Tibial nerve (tissue), 4 donors: ENCODE data around the gene ADAT3. TPM values are rescaled to one million over a fixed set of nuclear protein-coding genes. Genes with fewer than 3 reads are reported as not detected.

Experiments used
- DNase-seq, 2 donors: peaks; one replicate each; pipeline ENCODE4 v3.0.0-alpha.2; 2019; ENCODE audit warnings: low spot score in 2 of 2
- H3K27ac ChIP-seq, 4 donors: fragments of 200-600 bp; sonication (generic) in 3 of 4; one replicate each; pipeline ENCODE4 v1.5.1; 2017 to 2019; ENCODE audit warnings: mild to moderate bottlenecking in 1 of 4
- H3K27me3 ChIP-seq, 2 donors: fragments of 200-600 bp; sonication (generic) in 1 of 2; one replicate each; pipeline versions ENCODE4 v1.5.1 to v1.6.0; 2017 to 2019
- H3K36me3 ChIP-seq, 3 donors: fragments of 200-600 bp; sonication (generic); one replicate each; pipeline ENCODE4 v1.5.1; 2018 to 2019
- H3K4me1 ChIP-seq, 4 donors: fragments of 200-600 bp; sonication (generic) in 3 of 4; one replicate each; pipeline ENCODE4 v1.5.1; 2017 to 2019
- H3K4me3 ChIP-seq, 4 donors: fragments of 200-600 bp; sonication (generic) in 3 of 4; one replicate each; pipeline ENCODE4 v1.5.1; 2017 to 2019; ENCODE audit warnings: mild to moderate bottlenecking in 1 of 4, moderate library complexity in 1 of 4
- H3K9me3 ChIP-seq, 4 donors: fragments of 200-600 bp; sonication (generic) in 3 of 4; one replicate each; pipeline ENCODE4 v1.5.1; 2017 to 2019
- EP300 ChIP-seq, 2 donors: sonication (generic); formaldehyde crosslinking; IDR thresholded peaks; one replicate each; pipeline ENCODE4 v1.6.1; 2017; ENCODE audit warnings: antibody characterized with exemption in 2 of 2, mild to moderate bottlenecking in 1 of 2
- POLR2A ChIP-seq, 2 donors: fragments of 450-650 bp; IDR thresholded peaks; one replicate each; pipeline ENCODE4 v1.6.1; 2017; ENCODE audit warnings: antibody characterized with exemption in 2 of 2, mild to moderate bottlenecking in 2 of 2, moderate library complexity in 2 of 2
- WGBS, 2 donors: methylation state at CpG; one replicate each; pipeline ENCODE4 v1.1.5; 2018; 5-methylcytosine and 5-hydroxymethylcytosine counted together
- total RNA-seq, 4 donors: library from RNA; depleted of rRNA; stranded (reverse); fragments of >200 nt; gene quantifications; one replicate each; pipeline ENCODE4 v1.1.0, GENCODE V29; 2016
- TF ChIP-seq, protein P1 (sequence below), 5 experiments: fragments of 200-600 bp in 3 of 5; fragments of 450-650 bp in 2 of 5; sonication (generic) in 3 of 5; IDR thresholded peaks; one replicate each; pipeline ENCODE4 v1.5.1; 2016 to 2019; ENCODE audit warnings: antibody characterized with exemption in 5 of 5, mild to moderate bottlenecking in 3 of 5, moderate library complexity in 2 of 5

Gene ADAT3
- total RNA-seq, 4 donors from 2014 or later = 2.4 to 8.7 (median 4.8) TPM

DNA sequence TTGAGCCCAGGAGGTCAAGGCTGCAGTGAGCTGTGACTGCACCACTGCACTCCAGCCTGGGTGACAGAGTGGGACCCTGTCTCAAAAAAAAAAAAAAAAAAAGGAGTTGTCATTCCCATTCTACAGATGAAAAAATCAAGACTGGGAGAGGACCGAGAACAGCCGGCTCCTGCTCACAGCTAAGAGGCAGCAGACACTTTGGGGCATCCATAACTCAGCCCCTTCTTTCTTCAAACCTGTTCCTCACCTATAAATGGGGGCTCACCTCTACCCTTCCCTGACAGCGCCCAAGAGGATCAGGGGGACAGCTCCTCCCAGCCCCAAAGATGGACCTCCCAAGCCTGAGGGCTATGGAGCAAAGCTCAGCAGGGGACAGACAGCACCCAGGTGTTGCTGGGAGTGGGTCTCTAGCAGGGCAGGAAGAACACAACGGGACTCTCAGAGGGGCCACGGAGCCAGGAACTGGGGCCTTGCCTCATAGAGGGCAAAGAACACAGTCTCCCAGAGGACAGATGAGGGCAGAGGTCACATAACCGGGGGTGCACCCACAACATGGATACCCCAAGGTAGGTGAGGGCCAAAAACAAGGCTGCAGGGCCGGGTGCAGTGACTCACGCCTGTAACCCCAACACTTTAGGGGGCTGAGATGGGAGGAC lies 38.4 kb upstream of the ADAT3 start:
- Histone ChIP-seq H3K27ac (no peak overlapping the region), H3K4me3 (no peak overlapping the region), H3K9me3 (no peaks in the 10 kb centered on the region), H3K36me3 (peaks cover 0 to 20% (median 0%) of the 10 kb centered on the region in 3 donors), H3K4me1 (peaks cover 0 to 32% (median 14%) of the 10 kb centered on the region in 4 donors), H3K27me3 (no peaks in the 10 kb centered on the region)
- TF ChIP-seq EP300 (IDR thresholded peaks at IDR 0.05) (no peak), POLR2A (IDR thresholded peaks at IDR 0.05) (no peak)
- TF ChIP-seq, protein P1, sequence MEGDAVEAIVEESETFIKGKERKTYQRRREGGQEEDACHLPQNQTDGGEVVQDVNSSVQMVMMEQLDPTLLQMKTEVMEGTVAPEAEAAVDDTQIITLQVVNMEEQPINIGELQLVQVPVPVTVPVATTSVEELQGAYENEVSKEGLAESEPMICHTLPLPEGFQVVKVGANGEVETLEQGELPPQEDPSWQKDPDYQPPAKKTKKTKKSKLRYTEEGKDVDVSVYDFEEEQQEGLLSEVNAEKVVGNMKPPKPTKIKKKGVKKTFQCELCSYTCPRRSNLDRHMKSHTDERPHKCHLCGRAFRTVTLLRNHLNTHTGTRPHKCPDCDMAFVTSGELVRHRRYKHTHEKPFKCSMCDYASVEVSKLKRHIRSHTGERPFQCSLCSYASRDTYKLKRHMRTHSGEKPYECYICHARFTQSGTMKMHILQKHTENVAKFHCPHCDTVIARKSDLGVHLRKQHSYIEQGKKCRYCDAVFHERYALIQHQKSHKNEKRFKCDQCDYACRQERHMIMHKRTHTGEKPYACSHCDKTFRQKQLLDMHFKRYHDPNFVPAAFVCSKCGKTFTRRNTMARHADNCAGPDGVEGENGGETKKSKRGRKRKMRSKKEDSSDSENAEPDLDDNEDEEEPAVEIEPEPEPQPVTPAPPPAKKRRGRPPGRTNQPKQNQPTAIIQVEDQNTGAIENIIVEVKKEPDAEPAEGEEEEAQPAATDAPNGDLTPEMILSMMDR (IDR thresholded peaks at IDR 0.05) = no peak
- 78 to 87% methylated on average over 8 of the region's 8 CpGs for WGBS, 2 donors
- DNase-seq = no peak

DNA sequence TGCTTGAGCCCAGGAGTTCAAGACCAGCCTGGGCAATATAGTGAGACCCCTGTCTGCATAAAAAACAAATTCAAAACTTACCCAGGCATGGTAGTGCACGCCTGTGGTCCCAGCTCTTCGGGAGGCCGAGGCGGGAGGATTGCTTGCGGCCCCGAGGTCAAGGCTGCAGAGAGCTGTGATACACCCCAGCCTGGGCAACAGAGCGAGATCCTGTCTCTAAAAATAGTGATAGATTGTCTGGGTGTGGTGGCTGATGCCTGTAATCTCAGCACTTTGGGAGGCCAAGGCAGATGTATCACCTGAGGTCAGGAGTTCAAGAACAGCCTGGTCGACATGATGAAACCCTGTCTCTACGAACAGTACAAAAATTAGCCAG lies 37.9 kb upstream of the ADAT3 start:
- H3K36me3 ChIP-seq = peaks cover 0 to 24% (median 0%) of the 10 kb centered on the region in 3 donors
- H3K4me3 ChIP-seq = no peak overlapping the region
- H3K9me3 ChIP-seq = no peaks in the 10 kb centered on the region
- peaks cover 0 to 31% (median 9%) of the 10 kb centered on the region in 4 donors for H3K4me1 ChIP-seq
- no peaks in the 10 kb centered on the region for H3K27me3 ChIP-seq
- TF ChIP-seq, protein P1 (IDR thresholded peaks at IDR 0.05) = no peak
- TF ChIP-seq POLR2A (IDR thresholded peaks at IDR 0.05) = no peak
- no peak for TF ChIP-seq EP300 (IDR thresholded peaks at IDR 0.05)
- H3K27ac ChIP-seq = no peak overlapping the region
- 91 to 92% methylated on average over 9 of the region's 9 CpGs for WGBS, 2 donors
- no peak for DNase-seq

DNA sequence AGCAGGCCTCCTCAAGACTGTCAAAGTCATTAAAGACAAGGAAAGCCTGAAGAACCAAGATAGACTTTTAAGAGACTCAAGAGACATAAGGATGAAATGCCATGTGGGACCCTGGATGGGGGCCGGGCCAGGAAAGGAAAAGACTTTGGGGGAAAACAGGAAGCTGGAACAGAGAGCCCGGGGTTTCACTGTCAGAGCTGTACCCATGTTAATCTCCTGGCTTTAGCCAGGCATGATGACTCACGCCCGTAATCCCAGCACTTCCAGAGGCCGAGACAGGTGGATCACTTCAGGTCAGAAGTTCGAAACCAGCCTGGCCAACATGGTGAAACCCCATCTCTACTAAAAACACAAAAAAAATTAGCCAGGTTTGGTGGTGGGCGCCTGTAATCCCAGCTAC lies 36.2 kb upstream of the ADAT3 start:
- peaks cover 0 to 30% (median 0%) of the 10 kb centered on the region in 3 donors for H3K36me3 ChIP-seq
- TF ChIP-seq POLR2A (IDR thresholded peaks at IDR 0.05) (no peak), EP300 (IDR thresholded peaks at IDR 0.05) (no peak)
- TF ChIP-seq, protein P1 (IDR thresholded peaks at IDR 0.05) = no peak
- H3K4me1 ChIP-seq = peaks cover 5 to 45% (median 19%) of the 10 kb centered on the region in 4 donors
- H3K27me3 ChIP-seq = no peaks in the 10 kb centered on the region
- H3K9me3 ChIP-seq = no peaks in the 10 kb centered on the region
- no peak for DNase-seq
- WGBS, 2 donors = 87 to 88% methylated on average over 7 of the region's 7 CpGs
- H3K4me3 ChIP-seq = no peak overlapping the region
- no peak overlapping the region for H3K27ac ChIP-seq

- peaks cover 0 to 30% (median 0%) of the 10 kb centered on the region in 3 donors for H3K36me3 ChIP-seq
- no peak for DNase-seq
- H3K27me3 ChIP-seq = no peaks in the 10 kb centered on the region
- no peak overlapping the region for H3K4me3 ChIP-seq
- 85 to 86% methylated on average over 9 to 15 of the region's 15 CpGs for WGBS, 2 donors
- H3K4me1 ChIP-seq = peaks cover 5 to 47% (median 19%) of the 10 kb centered on the region in 4 donors
- H3K27ac ChIP-seq = no peak overlapping the region
- no peak for TF ChIP-seq EP300 (IDR thresholded peaks at IDR 0.05)
- no peak for TF ChIP-seq POLR2A (IDR thresholded peaks at IDR 0.05)
- TF ChIP-seq, protein P1 (IDR thresholded peaks at IDR 0.05) = no peak
- no peaks in the 10 kb centered on the region for H3K9me3 ChIP-seq
Measured at GRCh38 chr19:1871140-1871597, 34.0 kb upstream of the ADAT3 start.

DNA sequence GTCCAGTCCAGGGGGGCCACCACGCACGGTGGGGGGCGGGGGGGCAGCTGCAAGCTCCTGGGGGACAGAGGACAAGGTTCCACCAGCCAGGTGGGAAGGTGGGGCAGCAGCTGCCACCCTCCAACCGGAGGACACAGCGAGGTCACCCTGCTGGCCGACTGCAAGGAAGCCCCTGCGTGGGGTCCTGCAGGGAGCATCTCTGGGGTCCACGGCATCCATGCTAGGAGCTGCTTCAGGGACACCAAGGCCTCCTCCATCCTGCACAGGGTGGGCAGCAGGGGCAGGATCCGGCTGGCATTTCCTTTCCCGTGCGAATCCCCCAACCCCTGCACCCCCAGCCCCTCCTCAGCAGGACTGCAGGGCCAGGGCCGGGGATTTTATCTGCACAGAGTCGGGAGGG lies 33.6 kb upstream of the ADAT3 start:
- no peak overlapping the region for H3K27ac ChIP-seq
- peaks cover 5 to 51% (median 23%) of the 10 kb centered on the region in 4 donors for H3K4me1 ChIP-seq
- H3K9me3 ChIP-seq = no peaks in the 10 kb centered on the region
- 86 to 92% methylated on average over 6 to 7 of the region's 13 CpGs for WGBS, 2 donors
- H3K27me3 ChIP-seq = no peaks in the 10 kb centered on the region
- peaks cover 0 to 30% (median 0%) of the 10 kb centered on the region in 3 donors for H3K36me3 ChIP-seq
- TF ChIP-seq POLR2A (IDR thresholded peaks at IDR 0.05) (no peak), EP300 (IDR thresholded peaks at IDR 0.05) (no peak)
- TF ChIP-seq, protein P1 (IDR thresholded peaks at IDR 0.05) = no peak
- H3K4me3 ChIP-seq = no peak overlapping the region
- DNase-seq = no peak
